NK-92 treated with Interleukin-12 subunit alpha and Interleukin-12 subunit beta, amount 100 ng/mL, for 24 hours (cell line): ENCODE data around the gene AGAP1.

Source experiments
- DNase-seq: peaks from one replicate; lab custom pipeline; 2025; lab: John Stamatoyannopoulos, UW

AGAP1 gene

DNA sequence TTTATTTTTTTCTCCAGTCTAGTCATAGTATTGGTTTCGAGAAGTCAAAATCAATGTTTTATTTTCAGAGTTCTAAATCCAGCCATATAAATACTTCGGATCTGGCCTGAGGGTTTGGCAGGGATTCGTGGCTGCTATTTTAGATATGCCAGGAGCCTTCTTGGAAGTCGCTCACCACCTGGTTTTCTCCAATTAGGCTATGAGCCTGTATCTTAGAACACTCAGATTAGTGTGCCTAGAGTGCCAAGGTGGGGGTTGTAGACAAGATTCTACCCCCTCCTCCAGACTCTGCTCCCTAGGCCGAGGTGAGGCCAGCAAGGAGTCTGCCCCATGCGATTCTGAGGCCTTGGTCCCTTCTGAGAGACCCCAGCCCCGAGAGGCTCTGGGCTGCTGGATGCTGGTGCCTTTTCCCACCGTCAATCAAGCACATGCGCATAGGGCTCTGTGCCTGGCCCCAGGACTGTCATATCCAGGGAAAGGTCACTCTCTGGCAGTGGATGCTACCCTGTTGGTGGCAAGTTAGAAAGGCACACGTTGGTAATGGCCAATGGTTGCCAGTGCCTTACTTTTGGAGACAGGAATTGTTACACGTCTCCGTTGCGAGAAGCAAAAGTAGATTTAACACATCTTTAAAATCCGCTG, 197.1 kb downstream of the AGAP1 start:
- DNase-seq = no peak

DNA sequence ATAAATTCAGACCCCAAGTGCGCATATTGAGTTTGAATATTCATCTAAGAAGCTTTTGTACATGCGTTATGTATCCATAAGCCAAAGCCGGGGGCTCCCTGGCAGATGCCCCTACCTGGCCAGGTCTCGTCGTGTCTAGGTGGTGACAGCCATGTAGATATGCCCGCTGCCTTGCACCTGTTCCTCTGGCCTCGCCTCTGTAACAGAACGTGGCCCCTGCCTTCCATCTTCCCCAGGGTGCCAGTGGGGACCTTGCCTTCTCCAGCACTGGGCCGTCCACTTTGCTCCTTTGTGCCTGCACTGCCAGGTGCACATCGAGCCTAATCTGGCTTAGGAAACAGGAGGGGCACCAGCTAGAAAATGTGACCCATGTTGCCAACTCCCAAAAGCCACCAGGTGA, 198.2 kb downstream of the AGAP1 start:
- DNase-seq = no peak

DNA sequence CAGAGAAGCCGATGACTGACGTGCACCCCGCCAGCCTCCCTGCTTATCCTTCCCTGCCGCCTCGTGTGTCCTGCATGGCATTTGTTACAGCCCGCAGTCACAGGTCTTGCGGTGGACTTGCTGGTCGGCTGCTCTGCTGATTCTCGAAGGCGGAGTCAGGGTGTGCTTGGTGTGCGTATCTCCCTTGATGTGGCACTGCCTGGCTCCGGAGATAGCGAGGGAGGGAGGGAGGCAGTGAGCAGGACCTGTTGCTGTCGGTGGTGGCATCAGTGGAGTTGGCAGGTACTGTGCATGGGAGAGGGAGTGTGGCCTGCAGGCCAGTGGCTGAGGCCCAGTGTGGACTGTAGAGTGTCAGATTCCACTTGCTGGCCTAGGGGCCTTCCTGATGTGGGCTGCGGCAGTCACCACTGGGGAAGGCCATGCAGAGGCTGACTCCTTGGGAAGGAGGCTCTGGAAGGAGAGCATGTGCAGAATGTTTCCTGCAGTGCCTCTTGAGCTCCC, 198.9 kb downstream of the AGAP1 start:
- DNase-seq = no peak

DNA sequence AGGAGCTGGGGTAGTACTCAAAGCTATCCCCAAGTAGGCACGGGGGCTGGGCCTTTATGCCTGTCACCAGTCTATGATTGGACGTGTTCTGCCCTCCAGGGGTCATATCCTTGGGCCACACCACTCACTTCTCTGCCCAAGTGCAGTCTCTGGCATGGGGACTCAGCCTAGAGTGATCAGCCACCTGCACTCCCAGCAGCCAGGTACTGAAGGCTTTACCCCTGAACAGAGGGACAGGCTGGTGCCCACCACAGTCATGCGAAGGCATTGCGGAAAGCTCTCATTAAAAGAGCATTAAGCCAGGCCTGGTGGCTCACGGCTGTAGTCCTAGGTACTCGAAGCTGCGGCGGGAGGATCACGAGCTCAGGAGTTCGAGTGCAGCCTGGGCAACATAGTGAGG, 199.4 kb downstream of the AGAP1 start:
- DNase-seq = no peak

DNA sequence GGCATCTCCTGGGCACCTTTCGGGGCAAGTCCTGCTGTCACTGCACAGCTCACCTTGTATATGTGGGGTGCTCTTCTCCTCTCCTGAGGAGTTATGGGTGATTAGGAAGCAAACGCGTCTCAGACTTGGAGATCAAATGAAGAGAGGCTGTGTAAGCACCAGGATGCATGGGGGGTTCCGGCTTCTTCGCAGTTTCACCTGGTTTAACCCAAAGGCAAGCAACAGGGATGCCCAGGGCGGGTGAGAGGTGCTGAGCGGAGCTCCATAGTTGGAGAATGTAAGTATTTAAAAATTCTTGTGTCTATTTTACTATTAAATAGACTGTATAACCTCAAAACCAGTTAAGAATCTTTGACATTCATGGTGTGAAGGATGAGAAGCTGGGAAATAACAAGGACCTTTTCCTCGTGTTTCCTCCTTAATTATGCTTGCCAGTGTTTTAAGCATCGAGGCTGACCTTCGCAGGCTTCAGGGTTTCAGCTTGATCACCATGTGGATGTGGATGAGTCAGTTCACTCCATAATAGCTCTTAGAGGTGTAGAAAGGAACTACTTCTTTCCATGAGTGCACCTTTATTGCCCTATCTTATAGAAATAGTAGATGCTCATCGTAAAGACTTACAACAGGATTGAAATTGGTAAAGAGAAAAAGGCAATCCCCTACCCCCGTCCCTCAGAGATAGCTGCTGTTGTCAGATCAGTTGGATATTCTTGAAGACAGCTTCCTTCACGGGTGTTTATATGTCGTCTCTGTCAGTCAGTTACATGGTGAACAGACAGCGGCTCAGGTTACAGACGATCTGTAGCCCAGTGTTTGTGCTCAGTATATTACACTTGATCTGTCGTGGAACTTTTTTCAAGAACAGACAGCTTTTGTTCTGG, 201.1 kb downstream of the AGAP1 start:
- no peak for DNase-seq

DNA sequence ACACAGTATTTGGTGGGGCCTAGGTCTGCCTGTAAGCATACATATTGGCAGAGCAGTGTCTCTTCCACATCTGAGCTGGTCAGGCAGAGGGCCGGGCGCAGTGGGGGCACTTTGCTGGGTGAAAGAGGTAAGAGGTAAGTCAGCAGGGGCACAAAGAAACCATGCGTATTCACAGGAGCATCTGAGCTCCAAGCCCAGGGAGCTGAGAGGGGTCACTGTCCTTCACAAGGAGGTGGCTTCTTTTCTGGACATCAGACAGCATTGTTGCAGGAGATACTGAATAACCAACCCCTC, 201.7 kb downstream of the AGAP1 start:
- DNase-seq = no peak

DNA sequence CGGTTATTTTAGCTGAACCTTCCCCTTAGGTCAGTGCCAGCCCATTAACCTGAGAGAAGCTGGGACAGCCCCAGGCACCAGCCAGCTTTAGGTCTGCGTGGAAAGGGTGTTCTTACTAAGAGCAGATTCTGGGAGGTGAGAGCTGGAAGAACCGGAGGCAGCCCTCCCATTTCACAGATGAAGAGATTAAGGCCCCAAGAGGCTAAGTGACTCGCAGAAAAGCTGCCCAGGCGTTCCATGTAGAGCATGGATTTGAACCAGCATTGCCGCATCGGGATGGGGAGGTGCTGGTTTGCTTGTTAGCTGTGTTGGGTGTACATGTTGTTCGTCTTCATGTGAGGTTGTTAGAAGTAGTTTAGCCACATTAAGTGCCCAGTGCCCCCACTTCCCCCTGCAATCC, 203.2 kb downstream of the AGAP1 start:
- DNase-seq = no peak

DNA sequence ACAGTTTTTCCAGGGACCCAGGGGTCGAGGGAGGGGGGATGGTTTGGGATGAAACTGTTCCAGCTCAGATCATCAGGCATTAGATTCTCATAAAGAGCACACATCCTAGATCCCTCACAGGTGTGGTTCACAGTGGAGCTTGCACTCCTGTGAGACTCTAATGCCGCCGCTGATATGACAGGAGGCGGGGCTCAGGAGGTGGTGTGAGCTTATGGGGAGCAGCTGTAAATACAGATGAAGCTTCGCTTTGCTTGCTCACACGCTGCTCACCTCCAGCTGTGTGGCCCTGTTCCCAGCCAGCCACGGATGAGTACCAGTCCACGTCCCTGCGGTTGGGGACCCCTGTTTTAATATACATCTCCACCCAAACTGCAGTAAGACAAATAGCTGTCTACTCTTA, 204.2 kb downstream of the AGAP1 start:
- DNase-seq = no peak

DNA sequence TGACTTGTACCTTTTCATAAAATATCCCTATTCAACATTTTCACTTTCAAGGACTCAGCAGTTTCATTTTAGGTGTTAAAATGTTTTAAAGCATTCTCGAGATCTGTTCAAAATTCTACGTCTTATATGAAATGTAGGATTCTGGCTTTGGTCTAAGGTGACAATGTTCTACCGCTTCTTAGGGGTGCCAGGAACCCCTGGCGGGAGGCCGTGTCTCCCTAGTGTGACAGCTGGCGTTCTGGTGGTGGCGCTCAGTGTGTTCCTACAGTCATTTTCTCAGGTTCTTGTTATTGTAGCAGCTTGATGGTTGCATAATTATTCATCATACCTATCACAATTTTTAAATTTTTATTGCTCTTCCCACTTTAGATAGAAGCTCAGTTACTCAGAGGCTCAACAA, 204.6 kb downstream of the AGAP1 start:
- no peak for DNase-seq

DNA sequence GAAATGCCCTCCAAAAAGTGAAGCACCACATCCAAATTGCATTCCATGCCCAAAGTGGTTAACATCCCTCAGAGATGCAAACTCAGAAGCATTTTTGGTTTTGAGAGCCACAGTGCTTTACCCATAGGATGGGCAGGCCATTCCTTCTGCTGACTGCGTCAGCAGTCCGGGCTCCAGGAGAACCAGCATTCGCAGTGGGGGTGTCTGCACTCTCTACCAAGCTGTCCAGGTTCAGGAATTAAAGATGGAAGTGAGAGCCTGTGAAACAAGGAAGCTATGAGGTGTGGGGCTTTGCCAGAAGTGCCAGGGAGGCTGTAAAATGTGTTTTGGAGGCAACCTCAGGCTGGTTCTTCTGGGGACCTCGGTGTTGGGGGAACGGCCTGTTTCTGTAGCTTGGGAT, 205.7 kb downstream of the AGAP1 start:
- no peak for DNase-seq

DNA sequence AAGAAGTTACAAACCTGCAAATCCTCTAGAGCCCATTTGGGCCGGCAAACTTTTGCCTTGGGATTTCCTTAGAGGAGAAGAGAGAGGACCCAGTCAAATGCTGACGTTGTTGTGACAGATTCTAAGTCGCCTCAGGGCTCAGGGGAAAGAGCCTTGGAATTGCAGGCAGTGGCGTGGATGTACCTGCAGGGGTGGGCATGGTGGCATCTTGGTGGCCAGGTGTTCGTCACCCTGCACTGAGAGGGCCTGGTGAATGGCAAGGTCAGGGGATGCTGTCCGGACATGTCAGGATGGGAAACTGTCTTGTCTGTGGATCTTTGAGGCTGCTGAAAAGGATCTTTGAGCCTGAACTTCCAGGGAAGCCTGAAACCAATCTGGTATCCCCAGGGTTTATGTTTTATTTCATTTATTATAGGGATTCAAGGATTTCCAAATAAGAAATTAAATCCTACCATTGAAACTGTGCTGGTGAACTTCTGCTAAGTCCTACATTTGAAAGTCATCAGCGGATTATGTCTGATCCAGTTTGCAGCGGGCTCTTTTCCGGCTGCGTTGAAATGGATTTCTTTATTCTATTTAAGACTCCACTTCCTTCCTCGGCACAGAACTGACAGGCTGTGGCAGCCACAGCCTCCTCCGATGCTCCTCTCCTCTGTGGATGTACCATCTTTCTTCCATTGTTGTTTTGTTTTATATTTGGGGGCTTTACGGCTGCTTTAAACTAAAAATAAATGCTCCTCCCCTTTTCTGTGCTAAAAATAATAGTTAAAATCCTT, 207.6 kb downstream of the AGAP1 start:
- no peak for DNase-seq

DNA sequence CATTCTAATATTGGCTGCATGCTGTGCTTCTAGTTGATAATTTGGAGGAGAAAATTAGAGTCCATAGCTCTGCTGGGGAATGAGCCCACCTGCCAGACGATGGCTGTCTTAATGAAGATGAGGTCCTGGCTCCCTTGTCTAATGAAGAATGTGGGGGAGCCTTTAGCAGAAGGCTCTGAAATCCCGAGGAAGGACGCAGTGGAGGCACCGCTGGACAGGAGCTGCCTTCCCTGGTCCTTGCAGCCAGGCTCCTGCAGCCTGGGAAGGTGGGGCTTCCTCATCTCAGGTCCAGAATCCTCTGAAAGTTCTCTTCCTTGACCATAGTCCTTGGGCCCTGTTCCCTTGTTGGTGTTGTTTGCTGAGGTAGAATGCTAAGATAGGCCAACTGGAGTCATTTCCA, 208.3 kb downstream of the AGAP1 start:
- DNase-seq = no peak

DNA sequence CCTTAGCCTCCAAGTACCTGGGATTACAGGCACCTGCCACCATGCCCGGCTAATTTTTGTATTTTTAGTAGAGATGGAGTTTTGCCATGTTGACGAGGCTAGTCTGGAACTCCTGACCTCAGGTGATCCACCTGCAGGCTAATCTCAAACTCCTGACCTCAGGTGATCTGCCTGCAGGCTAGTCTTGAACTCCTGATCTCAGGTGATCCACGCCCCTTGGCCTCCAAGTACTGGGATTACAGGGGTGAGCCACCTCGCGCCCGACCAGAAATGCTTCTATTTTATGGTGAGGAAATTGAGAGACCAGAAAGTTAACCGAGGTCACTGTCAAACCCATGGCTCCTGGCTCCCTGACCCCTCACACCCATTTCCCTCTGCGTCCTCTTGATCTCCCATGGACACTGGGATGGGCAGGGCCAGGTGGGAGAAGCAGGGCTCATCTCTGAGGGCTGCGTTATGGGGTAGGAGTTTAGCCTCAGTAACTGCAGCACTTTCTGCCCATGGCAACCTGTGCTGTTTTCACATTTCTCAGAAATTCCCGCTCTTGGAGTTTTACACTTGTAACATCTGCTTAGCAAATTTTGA, 210.0 kb downstream of the AGAP1 start:
- DNase-seq = no peak

DNA sequence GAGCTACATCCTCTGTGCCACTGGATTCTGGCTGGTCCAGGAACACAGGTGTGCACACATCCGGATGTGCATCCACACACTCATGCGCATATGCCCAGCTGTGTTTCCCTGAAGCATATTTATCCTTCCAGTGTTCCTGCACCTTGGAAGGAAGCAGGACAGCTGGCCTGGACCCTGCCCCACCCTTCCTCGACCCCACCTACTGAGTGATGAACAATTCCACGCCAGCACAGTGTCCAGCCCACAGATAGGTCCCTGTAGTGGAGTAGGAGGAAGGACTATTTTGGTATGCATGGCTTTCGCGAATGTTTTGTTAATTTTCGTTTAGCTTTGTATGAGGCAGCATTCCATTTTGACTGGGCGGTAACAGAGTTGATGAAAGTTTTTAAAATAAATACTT, 211.5 kb downstream of the AGAP1 start:
- DNase-seq = no peak

DNA sequence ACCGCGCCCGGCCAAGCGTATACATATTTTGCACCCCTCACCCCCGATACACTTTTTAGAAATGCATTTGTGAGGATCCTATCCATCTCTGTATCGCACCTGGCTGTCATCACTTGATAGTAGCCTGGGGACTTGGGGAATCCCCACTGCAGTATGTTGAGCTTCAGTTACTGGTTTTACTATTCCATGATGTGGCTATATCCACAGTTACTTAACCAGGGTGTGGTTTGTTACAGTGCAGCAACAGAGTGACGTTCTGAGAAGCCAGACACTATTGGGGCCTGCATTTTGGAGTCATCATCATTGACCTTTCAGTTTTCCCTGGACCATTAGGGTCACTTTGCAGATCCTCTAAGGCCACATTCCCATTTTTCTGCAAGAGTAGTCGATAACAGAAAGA, 212.7 kb downstream of the AGAP1 start:
- DNase-seq = no peak

DNA sequence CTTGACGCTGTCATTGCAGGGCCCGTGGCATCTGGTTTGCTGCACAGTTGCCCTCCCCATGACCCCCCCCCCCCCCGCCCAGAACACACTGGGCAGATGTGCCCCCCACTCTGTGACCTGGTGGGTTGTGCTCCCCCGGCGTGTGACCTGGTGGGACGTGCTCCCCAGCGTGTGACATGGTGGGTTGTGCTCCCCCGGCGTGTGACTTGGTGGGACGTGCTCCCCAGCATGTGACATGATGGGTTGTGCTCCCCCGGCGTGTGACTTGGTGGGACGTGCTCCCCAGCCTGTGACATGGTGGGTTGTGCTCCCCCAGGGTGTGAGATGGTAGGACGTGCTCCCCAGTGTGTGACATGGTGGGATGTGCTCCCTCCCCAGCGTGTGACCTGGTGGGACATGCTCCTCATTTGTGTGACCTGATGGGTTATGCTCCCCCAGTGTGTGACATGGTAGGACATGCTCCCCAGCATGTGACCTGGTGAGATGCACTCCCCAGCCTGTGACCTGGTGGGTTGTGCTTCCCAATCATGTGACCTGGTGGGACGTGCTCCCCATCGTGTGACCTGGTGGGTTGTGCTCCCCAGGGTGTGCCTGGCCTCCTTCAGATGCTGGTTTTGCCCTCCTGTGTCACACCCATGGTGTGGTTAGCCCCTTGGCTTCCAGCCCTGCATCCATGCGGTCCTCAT, 213.7 kb downstream of the AGAP1 start:
- DNase-seq = no peak

DNA sequence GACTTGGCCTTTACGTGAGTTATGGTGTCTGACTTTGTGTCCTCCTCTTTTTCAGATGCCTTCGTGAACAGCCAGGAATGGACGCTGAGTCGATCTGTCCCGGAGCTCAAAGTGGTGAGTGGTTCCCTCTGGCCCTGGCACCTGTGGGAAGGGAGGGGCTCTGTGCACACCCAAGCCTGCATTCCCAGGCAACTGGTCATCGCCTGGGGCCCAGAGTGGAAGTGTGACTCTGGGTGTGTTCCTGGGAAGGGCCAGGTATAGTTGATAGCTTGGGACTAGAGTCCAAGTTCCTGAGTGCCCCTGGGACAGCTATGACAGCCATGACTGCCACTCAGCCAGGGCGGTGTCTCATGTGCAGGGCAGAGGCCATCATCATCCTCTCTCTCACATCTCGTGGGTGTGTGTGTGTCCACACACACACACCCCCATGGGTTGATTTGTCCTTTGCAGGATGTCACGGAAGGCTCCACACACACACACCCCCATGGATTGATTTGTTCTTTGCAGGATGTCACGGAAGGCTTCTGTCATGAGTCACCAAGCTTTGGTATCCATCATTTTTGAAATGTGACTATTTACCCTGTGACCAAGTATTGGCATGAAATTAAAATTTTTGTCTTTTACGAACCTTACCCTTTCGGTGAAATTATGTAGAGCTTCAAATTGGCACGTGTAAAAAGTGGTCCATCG, 215.4 kb downstream of the AGAP1 start:
- DNase-seq = no peak

DNA sequence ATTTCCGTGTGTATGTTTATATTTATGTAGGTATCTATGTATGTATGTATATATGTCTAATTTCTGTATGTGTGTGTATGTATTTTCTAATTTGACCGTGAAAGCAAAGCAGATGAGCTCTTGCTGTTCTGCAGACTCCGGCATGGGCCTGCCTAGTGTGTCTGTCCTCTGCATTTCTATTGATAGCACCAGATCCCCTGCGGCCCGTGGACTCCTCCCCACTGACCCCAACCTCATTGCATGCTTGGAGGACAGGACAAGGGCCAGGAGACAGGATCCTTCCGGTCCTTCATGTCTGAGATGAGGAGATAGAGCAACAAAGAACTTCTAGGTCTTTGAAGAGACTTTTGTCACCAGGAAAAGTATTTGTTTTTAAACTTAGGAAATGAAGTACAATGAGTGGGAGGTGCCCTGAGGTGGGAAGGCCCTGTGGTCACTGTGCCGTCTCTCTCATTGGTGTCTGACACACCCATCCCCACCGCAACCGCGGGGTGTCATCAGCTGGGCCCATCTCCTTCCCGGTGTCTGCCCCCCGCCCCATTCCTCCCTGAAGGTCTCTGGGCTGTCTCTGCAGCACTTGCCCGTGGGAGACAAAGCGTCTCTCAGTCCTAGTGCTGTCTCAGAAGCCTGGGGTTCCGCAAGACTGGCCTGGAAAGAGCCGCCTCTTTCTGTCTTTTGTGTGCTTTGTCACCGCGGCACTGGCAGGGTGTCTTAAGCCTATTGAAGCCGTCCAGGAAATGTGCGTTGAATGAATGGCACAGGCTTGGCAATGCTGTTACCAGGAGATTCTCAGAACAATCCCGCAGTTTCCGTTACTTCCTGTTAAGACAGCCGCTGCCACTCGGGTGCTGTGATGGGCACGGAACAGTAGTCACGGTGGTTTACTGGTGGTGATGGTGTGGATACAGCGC, 216.4 kb downstream of the AGAP1 start:
- no peak for DNase-seq

DNA sequence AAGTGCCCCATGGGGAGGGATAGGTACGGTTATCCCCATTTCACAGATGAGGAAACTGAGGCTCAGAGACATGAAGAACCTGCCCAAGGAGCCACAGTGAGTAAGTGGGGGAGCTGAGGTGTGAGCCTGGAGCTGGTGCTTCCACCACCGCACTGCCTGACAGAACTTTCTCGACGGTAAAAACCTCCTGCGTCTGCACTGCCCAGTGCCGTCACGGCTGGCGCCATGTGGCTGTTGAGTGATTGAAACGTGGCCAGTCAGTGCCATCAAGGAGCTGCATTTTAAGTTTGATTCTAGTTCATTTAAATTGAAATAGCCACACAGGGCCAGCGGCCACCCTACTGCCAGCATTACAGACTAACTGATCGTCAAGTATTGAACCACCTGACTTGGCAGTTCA, 217.1 kb downstream of the AGAP1 start:
- DNase-seq = no peak

DNA sequence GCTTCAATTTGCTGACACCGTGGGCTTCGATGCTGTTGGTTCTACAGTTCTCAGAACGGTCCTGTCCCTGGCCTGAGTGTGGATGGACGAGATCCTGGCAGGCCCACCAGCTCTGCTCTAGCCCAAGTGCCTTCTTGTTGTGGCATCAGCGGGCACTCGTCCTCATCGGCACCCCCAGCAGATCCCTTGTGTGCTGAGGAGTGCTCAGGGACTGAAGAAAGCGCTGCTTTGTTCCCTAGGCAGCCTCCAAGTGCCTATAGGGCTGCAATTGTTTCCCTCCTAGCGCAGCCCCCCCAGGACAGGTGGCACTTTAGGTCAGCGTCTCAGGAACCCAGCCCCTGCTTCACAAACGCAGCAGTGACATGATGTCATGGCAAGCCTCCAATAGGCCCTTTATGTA, 217.7 kb downstream of the AGAP1 start:
- no peak for DNase-seq
